ENCODE measurements around the gene TRPM2.
"Not testable (repeated sequence)": the region's sequence is repeated elsewhere in the genome, so short reads cannot be mapped to it uniquely, and the experiment has no call there.

The TRPM2 gene

GRCh38 chr21:44335266-44336059 lies 18.0 kb upstream of the TRPM2 start:
- DNase-seq = no peak

- DNase-seq = no peak
Measured at GRCh38 chr21:44337449-44337848, 16.0 kb upstream of the TRPM2 start.

- peak; percentile 59 for DNase-seq
Measured at GRCh38 chr21:44337941-44338895, 15.2 kb upstream of the TRPM2 start.

GRCh38 chr21:44338971-44339910 lies 14.2 kb upstream of the TRPM2 start, which contains the start of gene CFAP410:
Gene CFAP410 (minus strand): TSS chr21:44339390. CDS start chr21:44339194, 196 bp downstream.
- DNase-seq = peak; percentile 95

GRCh38 chr21:44341726-44342458 lies 11.5 kb upstream of the TRPM2 start:
- DNase-seq = not testable (repeated sequence)

GRCh38 chr21:44342981-44343380 lies 10.4 kb upstream of the TRPM2 start:
- not testable (repeated sequence) for DNase-seq

GRCh38 chr21:44344541-44345183 lies 8.8 kb upstream of the TRPM2 start:
- DNase-seq = no peak

GRCh38 chr21:44345495-44345894 lies 7.9 kb upstream of the TRPM2 start:
- no peak for DNase-seq

- no peak for DNase-seq
Measured at GRCh38 chr21:44347911-44348451, 5.4 kb upstream of the TRPM2 start.

- DNase-seq = no peak
Measured at GRCh38 chr21:44348861-44349260, 4.6 kb upstream of the TRPM2 start.

GRCh38 chr21:44349416-44349846 lies 4.0 kb upstream of the TRPM2 start:
- no peak for DNase-seq

- no peak for DNase-seq
Measured at GRCh38 chr21:44349847-44350772, 3.3 kb upstream of the TRPM2 start.

GRCh38 chr21:44350773-44351481 lies 2.5 kb upstream of the TRPM2 start:
- DNase-seq = no peak

GRCh38 chr21:44351535-44352252 lies 1.7 kb upstream of the TRPM2 start:
- no peak for DNase-seq

- DNase-seq = no peak
Measured at GRCh38 chr21:44352253-44352860, 1.1 kb upstream of the TRPM2 start.

- no peak for DNase-seq
Measured at GRCh38 chr21:44354001-44354405, 582 bp downstream of the TRPM2 start.

Data from midbrain (tissue), 1 donor.